Measurements from ENCODE around the gene ATP1A4. TPM values are rescaled to one million over a fixed set of nuclear protein-coding genes. Genes with fewer than 3 reads are reported as not detected.

The ATP1A4 gene
- total and polyA plus RNA-seq, 2 of the 13 experiments (the other 11 are each of a cell fraction or from before 2014, with no cell fraction given), result not detected

- TF ChIP-seq FOXA1 (IDR thresholded peaks at IDR 0.05) (no peak), FOXA1 (CRISPR knock-in tag; IDR thresholded peaks at IDR 0.05) (peak; percentile 52; the same call in 1 of the 2 replicates), CREB3 (CRISPR knock-in tag; IDR thresholded peaks at IDR 0.05) (no peak), MATR3 (CRISPR knock-in tag; IDR thresholded peaks at IDR 0.05) (no peak), EEA1 (CRISPR knock-in tag; IDR thresholded peaks at IDR 0.05; ENCODE audit: borderline replicate concordance) (no peak), TCF7L2 (IDR thresholded peaks at IDR 0.05; ENCODE audit: low read depth, low read length) (no peak), HOXD1 (CRISPR knock-in tag; IDR thresholded peaks at IDR 0.05) (no peak), REL (CRISPR knock-in tag; conservative IDR thresholded peaks at IDR 0.05) (no peak), ZNF83 (CRISPR knock-in tag; IDR thresholded peaks at IDR 0.05; ENCODE audit: borderline replicate concordance) (no peak), AFF4 (CRISPR knock-in tag; IDR thresholded peaks at IDR 0.05) (no peak), NR2F2 (IDR thresholded peaks at IDR 0.05; ENCODE audit: borderline replicate concordance, low read depth) (0 out of 2 replicates have a peak, but pooled peaks have one; percentile 22), HNRNPH1 (optimal IDR thresholded peaks at IDR 0.05; ENCODE audit: low read depth, low read length) (no peak), LBX2 (CRISPR knock-in tag; IDR thresholded peaks at IDR 0.05; ENCODE audit: borderline replicate concordance) (no peak), TRIM24 (CRISPR knock-in tag; IDR thresholded peaks at IDR 0.05) (0 out of 2 replicates have a peak, but pooled peaks have one; percentile 22), SYNCRIP (IDR thresholded peaks at IDR 0.05; ENCODE audit: insufficient read depth, low read depth, low read length) (no peak), ZNF468 (CRISPR knock-in tag; IDR thresholded peaks at IDR 0.05) (no peak)
- TF ChIP-seq, protein P1, sequence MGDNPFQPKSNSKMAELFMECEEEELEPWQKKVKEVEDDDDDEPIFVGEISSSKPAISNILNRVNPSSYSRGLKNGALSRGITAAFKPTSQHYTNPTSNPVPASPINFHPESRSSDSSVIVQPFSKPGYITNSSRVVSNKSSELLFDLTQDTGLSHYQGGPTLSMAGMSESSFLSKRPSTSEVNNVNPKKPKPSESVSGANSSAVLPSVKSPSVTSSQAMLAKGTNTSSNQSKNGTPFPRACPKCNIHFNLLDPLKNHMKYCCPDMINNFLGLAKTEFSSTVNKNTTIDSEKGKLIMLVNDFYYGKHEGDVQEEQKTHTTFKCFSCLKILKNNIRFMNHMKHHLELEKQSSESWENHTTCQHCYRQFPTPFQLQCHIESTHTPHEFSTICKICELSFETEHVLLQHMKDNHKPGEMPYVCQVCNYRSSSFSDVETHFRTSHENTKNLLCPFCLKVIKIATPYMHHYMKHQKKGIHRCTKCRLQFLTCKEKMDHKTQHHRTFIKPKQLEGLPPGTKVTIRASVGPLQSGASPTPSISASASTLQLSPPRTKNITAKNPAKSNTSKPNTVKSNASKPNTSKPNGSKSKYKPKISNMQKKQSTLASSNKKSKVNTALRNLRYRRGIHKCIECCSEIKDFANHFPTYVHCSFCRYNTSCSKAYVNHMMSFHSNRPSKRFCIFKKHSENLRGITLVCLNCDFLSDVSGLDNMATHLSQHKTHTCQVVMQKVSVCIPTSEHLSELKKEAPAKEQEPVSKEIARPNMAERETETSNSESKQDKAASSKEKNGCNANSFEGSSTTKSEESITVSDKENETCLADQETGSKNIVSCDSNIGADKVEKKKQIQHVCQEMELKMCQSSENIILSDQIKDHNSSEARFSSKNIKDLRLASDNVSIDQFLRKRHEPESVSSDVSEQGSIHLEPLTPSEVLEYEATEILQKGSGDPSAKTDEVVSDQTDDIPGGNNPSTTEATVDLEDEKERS (CRISPR knock-in tag; IDR thresholded peaks at IDR 0.05), result no peak
- TF ChIP-seq, protein P2, sequence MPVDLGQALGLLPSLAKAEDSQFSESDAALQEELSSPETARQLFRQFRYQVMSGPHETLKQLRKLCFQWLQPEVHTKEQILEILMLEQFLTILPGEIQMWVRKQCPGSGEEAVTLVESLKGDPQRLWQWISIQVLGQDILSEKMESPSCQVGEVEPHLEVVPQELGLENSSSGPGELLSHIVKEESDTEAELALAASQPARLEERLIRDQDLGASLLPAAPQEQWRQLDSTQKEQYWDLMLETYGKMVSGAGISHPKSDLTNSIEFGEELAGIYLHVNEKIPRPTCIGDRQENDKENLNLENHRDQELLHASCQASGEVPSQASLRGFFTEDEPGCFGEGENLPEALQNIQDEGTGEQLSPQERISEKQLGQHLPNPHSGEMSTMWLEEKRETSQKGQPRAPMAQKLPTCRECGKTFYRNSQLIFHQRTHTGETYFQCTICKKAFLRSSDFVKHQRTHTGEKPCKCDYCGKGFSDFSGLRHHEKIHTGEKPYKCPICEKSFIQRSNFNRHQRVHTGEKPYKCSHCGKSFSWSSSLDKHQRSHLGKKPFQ (CRISPR knock-in tag; IDR thresholded peaks at IDR 0.05; ENCODE audit: insufficient replicate concordance), result no peak
These were observed 26.5 kb upstream of the ATP1A4 start (continued) for GRCh38 chr1:160124705-160125478.

All from HepG2 (cell line).